HG03469 (cell line): ENCODE measurements around the gene DCUN1D2.
"Not testable (repeated sequence)": the region's sequence is repeated elsewhere in the genome, so short reads cannot be mapped to it uniquely, and the experiment has no call there.

Source experiments
- ATAC-seq: cut with Tn5 transposase; IDR thresholded peaks from one replicate; pipeline ENCODE4 v1.9.1; 2021; ENCODE audit warnings: mild to moderate bottlenecking, moderate library complexity, moderate number of reproducible peaks; ENCODE audit not compliant: unreplicated experiment

Gene DCUN1D2

DNA sequence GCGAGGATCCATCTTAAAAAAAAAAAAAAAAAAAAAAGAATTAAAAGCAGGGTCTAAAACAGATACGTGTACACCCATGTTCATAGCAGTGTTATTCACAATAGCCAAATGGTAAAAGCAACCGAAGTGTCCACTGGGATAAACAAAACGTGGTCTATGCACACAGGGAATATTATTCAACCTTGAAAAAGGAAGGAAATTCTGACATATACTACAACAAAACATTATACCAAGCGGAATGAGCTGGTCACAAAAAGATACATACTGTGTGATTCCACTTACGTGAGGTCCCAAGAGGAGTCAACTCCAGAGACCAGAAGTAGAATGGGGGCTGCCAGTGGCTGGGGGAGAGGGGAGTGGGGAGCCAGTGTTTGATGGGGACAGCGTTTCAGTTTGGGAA is 22.5 kb downstream of the DCUN1D2 start:
- no peak for ATAC-seq

DNA sequence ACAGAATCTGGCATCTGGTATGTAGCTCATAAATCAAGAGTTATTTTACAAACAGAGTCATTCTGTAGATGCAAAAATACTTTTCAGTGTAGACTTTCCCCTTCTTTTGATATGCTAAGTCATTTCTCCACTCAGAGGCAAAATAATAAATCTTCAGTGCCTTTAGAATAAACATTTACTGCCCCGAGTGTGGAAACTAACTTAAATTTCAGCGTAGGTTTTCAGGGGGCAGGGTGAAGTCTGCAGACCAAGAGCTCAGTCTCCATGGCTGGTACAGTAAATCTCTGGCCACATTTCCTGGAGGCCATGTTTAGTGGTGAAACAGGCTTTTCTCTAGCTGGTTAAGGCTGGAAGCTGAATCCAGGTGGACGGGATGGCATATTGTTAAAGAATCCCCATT is 24.1 kb downstream of the DCUN1D2 start:
- ATAC-seq: no peak

DNA sequence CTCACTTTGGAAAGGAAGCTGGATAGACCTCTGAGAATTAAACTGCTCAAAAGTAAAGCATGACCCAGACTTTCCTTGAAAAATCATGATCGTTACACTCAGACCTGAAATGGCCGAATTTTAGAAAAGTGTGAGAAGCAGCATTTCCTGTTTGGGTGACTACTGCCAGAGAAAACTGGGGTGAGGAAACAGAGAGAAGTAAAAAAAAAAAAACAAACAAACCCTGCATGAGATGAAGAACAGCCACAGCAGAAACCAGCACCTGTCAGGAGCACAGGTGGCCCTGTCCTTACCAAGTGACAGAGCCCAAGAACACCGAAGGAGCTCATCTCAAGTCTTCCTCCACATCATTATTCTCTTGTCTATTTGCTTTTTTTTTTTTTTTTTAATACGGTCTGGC is 25.2 kb downstream of the DCUN1D2 start:
- no peak for ATAC-seq

DNA sequence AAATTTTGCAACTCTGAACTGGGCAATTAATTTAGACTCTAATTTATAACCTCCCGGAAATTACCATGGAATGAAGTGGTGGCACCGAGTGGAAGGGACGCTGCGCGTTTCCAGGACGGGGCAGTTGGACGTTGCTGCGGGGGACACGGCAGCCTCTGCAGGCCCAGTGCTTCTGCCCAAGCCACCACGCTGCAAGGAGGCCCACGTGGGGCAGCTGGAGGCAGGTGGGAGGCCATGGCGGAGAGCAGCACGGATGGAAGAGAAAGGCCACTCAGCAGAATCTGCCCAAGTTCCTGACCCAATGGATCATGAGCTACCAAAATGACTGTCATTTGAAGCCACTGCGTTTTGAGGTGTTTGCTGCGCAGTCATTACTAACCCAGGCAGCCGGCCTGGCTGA is 26.0 kb downstream of the DCUN1D2 start:
- ATAC-seq: no peak

DNA sequence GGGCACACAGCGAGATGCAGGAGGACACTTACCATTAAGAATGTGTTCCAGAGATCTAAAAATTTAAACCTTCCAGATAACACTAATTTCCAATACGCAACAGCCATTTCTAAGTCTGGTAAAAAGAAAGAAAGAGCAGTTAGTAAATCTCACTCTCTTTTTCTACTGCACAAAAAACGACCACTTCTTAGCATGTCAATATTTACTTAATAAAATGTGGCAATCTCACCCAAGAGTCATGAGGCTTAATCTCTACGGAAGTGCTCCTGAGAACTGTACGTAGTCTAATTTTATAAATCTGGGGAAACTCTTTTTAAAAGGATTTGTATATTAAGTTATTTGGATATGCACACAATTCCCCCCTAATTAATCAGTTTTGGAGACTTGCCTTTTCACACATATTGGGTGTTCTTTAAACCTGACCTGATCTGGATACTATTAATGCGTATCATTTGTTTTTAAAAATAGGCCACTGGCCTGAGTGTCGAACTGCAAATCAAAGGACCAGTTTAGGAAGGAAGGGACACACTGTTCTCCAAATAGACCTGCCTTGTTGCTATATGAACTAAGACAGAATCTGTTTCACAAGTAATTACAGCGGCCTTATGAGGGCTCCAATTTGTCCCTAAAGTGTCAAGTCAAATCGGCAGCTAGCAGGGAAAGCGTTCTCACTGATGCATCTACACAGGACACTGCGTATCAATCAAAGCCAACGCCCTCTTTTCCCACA is 29.3 kb downstream of the DCUN1D2 start:
- ATAC-seq: no peak

DNA sequence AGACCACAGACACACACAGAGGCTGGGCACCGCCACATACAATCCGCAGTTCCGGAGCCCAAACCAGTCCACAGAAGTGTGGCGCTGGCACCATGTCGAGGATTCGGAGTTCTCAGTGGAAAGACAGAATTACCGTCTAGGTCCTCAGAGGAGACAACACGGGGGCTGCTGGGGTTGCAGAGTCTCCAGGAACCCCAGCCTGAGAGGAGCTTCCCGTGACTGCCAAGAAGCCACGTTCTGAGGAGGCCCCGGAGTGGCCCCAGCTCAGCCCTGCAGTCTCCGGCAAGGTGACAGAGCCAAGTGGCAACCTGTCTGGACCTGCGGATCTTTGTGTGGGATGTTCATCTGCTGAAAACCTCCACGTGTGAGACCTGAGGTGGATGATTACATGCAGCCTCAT is 29.9 kb downstream of the DCUN1D2 start:
- no peak for ATAC-seq

DNA sequence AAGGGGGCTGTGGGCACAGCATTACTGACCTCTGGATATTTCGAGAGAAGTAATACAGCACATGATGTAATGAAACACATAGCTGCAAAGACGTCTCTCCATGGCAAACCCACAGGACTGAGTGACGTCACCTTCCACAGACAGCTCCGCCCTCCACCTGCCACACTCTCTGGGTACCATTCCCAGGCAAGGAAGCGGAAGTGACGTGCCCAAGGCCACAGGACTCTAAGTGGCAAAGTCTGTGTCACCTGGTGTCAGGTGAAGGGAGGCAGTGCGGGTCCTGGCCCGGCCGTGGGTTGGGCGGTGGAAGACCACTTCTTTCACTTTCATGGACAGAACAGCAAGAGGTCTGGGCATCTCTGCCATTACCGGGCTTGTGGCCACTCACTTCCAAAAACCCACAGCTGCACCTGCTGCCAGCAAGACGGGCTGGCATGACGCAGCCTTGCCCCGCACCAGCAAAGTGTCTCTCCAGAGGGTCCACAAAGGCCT is 30.4 kb downstream of the DCUN1D2 start:
- ATAC-seq: no peak

DNA sequence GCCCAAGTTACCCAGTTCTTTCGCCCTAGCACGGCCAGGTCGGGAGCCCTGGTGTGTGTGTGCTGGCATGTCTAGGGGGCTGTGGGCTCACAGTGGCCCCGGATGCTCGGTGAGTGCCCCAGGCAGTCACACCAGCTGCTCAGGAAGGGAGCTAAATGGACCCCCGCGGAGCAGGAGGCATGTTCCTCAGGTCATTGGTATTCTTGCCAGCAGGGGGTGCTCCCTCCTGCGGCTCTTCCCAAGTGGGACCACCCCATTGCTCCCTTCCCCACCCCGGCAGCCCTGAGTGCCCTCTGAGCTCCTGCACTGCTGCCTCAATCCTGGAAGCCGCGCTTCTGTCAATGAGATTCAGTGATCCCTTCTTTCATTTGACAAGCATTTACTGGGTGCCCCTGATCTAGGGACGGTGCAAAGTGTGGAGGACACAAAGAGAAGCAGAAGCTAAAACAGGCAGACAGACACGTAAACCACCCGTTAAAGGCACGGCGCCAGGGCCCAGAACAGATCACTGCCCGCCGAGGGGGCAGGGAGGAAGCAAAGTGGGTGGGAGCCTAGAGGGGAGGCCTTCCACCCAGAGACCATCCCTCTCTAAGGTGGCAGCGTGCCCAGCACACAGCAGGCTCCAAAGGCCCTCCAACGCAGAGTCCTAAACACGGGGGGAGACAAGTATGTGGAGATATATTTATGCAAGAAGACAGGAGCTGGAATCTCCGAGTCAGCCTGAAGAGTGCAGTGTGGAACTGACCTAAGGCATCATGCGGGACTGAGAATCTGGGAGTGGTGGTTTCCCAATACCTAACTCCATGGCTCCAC is 32.1 kb downstream of the DCUN1D2 start:
- ATAC-seq: no peak

DNA sequence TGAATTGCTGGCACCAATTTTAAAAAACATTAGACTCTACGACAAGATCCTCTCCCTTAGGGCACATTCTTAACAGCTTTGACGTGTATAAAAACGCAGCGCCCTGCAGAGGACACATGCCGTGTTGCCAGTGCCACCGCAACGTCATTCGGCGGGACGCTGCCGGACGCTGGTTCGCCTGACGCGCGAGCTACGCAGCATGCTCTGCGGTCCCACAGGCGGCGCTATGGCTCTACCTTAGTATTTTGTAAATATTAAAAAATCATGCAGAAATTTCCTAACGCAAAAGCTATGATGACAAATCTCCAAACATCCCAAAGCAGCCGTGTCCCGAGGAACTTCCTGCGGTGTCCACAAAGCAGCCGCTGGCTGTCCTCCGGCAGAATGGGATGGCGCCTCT is 33.0 kb downstream of the DCUN1D2 start:
- no peak for ATAC-seq

DNA sequence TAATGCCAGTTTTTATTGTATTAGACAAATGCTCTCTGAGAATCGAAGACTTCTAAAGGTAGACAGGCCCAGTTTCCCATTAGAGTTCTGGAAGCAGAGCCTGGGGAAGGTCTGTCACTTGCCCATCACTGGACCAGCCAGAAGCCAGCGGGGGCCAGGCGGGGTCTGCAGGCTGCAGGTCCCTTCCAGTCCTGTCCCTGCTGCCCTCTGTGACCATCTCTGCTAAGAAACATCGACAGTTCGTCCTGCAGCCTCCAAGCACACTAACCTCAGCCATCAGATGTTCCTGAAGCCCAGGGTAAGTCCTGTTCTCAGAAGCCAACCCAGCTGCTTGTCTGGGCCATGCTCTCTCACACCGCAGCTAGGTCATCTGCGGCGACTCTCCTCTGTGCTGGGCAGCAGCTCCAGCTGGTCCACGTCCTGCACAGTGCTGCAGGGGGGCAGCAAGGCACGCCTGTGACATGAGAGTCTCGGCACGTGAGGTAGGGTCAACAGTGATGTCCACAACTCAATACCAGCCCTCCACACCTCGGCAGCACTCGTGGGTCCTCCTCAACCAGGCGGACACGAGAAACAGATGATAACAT is 34.3 kb downstream of the DCUN1D2 start:
- ATAC-seq: no peak

DNA sequence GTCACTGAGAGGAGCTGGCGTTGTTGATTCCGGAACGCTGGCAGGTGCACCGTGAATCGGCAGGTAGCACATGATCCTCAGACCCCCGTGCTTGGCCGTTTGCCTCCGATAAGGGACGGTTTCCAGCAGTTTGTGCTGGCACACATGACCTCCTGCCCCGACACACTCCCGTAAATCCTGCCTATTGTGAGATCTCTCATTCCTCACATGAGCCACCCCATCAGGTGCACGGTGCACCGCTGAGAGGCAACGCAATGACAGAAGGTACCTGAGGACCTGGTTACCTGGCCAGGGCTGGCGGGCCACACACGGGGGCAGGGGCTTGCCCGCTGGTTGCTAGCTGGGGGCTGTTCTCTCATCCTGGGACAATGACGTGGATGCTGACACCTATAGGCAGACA is 35.1 kb downstream of the DCUN1D2 start:
- ATAC-seq: no peak

DNA sequence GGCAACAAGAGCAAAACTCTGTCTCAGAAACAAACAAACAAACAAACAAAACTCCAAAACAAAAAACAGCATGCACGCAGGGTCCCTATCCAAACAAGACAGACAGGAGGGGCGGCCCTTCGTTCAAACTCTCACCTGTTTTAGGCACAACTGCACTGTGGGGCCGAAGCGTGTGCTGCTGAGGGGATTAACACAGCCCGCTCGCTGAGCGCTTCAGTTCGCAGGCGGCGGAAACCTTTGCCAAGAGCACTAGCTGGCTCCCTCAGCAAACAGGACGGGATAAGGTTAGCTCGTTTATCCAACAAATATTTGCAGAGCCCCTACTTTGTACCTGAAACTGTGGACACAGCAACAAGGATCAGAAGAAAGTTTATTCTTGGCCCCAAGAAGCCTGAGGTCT is 35.6 kb downstream of the DCUN1D2 start:
- ATAC-seq: no peak

DNA sequence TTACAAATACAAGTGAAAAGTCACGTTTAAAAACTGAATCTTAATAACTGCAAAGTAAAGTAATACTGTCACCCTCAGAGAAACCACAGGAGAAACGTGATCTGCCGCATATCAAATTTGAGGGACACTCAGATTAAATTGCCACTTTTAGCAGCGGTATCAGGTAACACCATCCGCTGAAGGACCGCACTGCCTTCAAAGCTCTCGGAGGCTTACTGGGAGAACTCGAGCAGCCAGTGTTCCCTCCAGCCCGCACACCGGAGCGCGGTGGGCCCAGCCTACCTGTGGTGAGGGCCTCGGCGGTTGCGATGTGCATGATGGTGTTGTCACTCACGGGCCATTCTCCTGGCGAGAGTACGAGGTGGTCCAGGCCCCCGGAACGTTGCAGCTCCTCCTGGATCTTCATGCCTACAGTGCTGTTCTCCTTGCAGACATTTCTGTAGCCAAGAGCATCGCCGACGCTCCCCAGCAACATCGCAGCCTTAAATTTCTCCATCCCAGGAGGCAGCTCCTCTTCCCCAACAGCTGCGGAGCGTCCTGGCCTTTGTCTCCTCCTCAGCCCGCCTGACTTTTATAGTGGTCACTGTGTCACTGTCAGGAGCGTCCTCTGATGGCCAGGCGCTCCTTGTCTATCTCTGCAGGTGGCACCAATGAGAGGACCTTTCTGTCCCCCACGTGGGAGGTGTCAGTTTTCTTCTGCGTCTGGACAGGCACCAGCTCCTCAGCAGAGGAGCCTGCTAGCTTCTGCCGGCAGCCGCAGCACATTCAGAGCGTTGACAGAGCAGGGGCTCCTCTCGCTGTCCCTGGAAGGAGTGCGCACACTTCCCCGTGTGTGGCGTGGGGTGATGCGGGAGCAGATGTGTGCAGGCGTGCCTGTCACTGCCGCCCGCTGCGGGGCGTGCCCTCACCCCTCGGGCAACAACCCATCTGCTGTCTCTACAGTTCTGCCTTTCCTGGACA is 37.3 kb downstream of the DCUN1D2 start, which contains the start of gene ADPRHL1:
TSS of gene ADPRHL1 (minus strand) at position 547 of the 960 bp plus-strand sequence. CDS start at position 496, 51 bp downstream.
- no peak for ATAC-seq

DNA sequence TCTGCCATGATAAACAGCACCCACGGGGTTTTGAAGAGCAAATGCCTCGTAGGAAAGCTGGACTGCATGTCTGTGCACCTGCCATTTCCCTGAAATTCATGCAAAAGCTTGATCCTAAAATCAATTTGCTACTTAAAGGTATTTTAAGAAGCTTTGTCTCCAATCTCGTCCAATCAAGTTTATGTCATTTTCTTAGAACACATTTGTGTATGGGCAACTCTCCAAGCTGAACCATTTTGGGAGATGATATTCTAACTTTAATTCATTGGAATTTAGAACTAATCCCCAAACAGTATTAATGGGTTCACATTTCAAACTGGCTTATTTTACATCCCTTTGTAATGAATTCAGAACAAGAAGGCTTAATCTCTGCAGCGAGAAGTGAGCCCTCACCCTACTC is 38.0 kb downstream of the DCUN1D2 start:
- ATAC-seq: no peak

DNA sequence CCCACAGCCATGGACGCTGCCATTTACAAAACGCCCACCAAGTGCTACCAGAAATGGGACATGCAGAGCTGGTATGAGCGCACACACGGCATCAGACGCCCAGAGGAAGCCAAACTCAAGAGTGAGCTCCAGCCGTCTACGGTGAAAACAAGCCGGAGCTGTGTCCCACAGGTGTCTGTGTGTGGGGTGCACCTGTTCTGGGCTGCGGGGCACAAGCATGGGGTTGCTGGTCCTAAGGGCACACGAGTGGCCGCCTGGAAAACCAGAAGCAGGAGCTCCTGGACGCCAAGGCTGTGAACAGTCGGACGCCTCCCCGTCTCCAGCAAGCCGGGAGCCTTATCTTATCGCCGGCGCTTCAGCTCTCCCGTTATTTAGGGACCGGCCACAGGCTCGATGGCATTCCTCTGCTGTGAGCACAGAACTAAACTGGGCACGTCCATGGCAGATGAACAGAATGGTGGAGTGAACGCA is 38.5 kb downstream of the DCUN1D2 start:
- no peak for ATAC-seq

DNA sequence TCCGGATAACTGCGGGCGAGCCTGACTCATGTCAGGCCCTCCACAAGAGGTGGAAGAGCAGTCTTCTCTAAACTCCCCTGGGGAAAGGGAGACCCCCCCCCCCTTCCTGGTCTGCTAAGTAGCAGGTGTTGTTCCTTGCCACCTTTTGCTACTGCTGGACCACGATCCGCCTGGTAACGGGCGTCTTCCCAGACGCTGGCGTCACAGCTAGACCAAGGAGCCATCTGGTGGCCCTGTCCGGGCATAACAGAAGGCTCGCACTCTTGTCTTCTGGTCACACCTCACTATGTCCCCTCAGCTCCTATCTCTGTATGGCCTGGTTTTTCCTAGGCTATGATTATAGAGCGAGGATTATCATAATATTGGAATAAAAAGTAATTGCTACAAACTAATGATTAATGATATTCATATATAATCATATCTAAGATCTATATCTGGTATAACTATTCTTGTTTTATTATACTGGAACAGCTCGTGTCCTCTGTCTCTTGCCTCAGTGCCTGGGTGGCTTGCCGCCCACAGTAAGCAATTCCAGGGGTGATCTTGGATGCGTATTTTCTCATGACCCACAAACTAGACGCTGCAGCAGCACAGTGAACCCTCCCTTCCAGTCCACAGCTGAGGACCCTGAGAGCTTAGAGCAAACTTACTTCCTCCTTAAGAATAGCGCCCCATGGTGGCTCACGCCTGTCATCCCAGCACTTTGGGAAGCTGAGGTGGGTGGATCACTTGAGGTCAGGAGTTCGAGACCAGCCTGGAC is 39.5 kb downstream of the DCUN1D2 start:
- not testable (repeated sequence) for ATAC-seq

DNA sequence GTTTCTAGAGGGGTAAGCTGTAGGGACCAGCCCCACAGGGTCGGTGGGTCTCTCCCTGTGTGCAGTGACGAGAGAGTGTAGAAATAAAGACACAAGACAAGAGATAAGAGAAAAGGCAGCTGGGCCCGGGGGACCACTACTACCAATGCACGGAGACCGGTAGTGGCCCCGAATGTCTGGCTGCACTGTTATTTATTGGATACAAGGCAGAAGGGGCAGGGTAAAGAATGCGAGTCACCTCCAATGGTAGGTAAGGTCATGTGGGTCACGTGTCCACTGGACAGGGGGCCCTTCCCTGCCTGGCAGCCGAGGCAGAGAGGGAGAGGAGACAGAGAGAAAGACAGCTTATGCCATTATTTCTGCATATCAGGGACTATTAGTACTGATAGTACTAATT is 40.2 kb downstream of the DCUN1D2 start:
- ATAC-seq: not testable (repeated sequence)

DNA sequence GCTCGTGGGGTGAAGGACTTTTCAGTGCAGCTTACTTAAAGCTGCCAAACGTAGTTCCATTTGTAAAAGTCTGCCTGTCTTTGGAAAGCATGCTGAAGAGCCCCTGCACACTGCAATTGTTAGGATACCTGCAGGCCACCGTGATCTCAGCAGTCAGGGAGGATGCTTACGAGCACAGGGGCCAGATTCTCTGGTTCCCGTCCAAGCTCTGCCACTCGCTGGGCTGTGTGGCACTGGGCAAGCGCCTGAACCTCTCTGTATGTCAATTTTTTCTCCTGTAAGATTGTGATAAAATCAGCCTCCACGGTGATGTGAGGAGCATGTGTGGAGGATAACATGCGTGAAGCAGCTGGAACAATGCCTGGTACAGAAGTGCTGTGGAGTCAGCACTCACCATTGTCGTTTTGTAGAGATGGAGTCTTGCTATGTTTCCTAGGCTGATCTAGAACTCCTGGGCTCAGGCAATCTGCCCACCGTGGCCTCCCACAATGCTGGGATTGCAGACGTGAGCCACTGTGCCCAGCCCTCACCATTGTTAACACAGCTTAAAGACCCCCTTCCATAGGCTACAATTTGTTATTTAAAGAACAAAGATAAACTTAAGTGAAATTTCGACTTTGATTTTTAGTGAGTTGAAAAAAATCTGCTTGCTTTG is 40.7 kb downstream of the DCUN1D2 start:
- ATAC-seq: no peak
